HG03342 (cell line): ENCODE results near the gene RPL38.

ENCODE experiments used
- ATAC-seq: cut with Tn5 transposase; IDR thresholded peaks from one replicate; pipeline ENCODE4 v1.9.1; 2021; ENCODE audit warnings: mild to moderate bottlenecking, moderate library complexity; ENCODE audit not compliant: unreplicated experiment

Gene RPL38

GRCh38 chr17:74245145-74245831 lies 41.8 kb downstream of the RPL38 start:
- no peak for ATAC-seq

DNA sequence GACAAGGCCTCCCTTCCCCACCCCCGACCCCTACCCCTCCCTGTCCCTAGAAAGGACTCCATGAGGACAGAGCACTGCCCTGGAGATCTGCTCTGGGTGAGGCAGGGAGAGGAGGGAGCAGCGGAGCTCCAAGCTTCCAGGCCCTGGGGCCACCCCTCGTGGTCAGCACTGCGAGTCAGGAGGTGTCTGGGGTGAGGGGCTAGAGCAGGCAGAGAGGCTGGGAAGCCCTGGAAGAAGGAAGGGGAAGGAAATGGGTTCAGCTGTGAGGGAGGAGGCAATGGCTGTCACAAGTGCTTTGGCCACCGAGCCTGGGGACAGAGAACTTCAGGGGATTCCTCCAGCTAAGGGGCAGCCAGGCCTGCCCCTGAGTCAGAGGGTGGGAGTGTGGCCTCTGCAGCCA lies 42.4 kb downstream of the RPL38 start:
- no peak for ATAC-seq

- ATAC-seq = no peak
Observed at GRCh38 chr17:74249590-74250270, 46.3 kb downstream of the RPL38 start.

GRCh38 chr17:74250324-74250995 lies 47.0 kb downstream of the RPL38 start:
- ATAC-seq = no peak

DNA sequence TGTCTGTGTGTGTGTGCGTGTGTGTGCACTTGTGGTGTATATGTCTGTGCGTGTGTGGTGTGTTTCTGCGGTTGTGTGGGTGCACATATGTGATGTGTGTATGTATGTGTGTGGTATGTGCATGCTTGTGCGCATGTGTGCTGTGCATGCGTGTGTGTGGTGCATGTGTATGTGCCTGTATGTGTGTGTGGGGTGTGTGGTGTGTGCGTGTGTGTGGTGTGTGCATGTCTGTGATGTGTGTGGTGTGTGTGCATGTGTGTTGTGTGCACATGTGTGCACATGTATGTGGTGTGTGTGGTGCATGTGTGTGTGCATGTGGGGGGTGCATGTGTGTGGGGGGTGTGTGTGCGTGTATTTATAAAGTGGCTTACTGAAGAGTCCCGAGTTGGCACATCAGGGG lies 47.6 kb downstream of the RPL38 start:
- ATAC-seq = no peak

DNA sequence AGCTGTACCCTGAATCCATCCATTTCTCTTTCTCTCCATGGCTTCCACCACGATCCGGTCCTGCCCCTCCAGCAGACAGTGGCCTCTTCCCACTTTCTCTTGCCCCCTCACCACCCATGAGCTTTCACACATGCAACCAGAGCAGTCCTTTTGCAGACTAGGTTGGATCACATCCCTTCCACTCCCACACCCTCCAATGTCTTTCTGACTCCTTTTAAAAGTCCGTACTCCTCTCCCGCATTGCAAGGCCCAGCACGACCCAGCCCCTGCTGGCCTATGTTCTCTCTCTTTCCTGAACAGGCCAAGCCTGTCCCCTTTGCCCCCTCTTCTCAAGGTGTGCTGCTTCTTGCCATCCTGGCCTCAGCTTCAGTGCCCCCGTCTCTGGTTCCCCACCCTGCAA lies 48.1 kb downstream of the RPL38 start:
- no peak for ATAC-seq

DNA sequence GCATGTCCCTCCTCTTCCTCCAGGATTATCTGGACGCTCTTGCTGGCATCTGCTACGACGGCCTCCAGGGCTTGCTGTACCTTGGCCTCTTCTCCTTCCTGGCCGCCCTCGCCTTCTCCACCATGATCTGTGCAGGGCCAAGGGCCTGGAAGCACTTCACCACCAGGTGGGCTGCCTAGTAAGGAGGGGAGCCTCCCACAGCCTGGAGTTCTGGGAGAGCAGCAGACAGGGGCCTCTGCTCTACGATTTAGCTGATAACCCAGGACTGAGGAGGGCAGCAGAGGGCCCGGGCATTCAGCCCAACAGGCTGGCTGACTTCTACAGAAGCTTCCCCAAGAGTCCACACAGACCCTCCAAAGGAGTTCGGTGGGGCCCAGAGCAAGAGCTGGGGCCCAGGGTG lies 48.7 kb downstream of the RPL38 start:
- no peak for ATAC-seq

DNA sequence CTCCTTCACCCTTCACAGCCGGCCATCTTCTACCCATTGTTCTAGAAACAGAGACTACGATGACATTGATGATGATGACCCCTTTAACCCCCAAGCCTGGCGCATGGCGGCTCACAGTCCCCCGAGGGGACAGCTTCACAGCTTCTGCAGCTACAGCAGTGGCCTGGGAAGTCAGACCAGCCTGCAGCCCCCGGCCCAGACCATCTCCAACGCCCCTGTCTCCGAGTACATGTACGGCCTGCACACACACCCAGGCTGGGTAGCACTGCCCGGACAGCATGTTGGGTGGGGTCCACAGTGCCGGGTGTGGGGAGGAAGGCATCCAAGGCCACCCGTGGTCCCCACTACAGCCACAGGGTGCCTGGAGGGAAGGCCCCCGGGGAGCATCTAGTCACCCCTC lies 49.6 kb downstream of the RPL38 start:
- ATAC-seq = no peak

- ATAC-seq = no peak
Observed at GRCh38 chr17:74257311-74257710, 53.8 kb downstream of the RPL38 start.

- ATAC-seq = no peak
Observed at GRCh38 chr17:74259667-74260524, 56.4 kb downstream of the RPL38 start.
